ENCODE results near the gene LTBP2.

DNA sequence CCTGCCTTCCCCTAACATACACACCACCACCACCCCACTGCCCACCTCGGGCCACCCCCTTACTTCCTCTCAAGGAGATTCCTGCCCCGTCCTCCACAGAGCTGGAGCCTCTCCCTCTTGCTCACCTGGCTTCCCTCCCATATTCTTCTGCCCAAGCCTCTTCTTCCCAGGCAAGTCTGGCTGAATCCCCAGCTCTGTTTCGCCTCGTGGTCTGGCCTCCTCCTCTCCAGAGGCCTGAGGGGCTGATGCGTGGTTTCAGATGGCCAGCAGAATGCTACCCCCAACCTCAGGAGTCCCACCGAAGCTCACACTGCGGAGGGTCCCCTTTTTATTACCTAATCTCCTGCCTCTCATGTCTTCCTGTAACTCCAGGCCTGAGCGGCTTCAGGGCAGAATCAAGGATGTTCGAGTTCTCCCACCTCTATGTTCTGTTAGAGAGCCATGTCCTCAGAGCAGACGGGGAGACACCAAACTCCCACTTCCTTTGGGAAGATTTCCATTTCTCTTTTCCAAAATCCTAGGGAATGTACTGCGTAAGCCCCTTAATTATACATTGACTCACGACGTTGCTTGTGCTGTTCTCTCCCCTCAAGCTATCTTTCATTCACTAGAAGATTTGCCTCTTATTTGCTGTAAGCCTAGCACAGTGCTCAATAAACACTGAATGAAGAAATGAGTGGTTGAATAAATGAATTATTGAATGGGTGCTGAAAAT is 33.9 kb upstream of the LTBP2 start:
- TF ChIP-seq, protein P1, sequence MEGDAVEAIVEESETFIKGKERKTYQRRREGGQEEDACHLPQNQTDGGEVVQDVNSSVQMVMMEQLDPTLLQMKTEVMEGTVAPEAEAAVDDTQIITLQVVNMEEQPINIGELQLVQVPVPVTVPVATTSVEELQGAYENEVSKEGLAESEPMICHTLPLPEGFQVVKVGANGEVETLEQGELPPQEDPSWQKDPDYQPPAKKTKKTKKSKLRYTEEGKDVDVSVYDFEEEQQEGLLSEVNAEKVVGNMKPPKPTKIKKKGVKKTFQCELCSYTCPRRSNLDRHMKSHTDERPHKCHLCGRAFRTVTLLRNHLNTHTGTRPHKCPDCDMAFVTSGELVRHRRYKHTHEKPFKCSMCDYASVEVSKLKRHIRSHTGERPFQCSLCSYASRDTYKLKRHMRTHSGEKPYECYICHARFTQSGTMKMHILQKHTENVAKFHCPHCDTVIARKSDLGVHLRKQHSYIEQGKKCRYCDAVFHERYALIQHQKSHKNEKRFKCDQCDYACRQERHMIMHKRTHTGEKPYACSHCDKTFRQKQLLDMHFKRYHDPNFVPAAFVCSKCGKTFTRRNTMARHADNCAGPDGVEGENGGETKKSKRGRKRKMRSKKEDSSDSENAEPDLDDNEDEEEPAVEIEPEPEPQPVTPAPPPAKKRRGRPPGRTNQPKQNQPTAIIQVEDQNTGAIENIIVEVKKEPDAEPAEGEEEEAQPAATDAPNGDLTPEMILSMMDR (IDR thresholded peaks at IDR 0.05; ENCODE audit: poor library complexity), result no peak
- TF ChIP-seq EZH2 (IDR thresholded peaks at IDR 0.05; ENCODE audit: borderline replicate concordance), result no peak

Data from hepatocyte (in vitro differentiated cells).